Loucy (cell line): ENCODE measurements around the gene UVSSA.

Source experiments
- H2AFZ ChIP-seq: fragments of 200-600 bp; sonication (generic); 2 replicates; pipeline ENCODE4 v1.6.0; 2016; ENCODE audit warnings: antibody characterized with exemption, mild to moderate bottlenecking, low read length, moderate library complexity
- H3F3A ChIP-seq: fragments of 200-600 bp; 2 replicates; pipeline ENCODE4 v1.6.0; 2016; ENCODE audit warnings: antibody characterized with exemption, low read depth, mild to moderate bottlenecking
- H3K27me3 ChIP-seq: fragments of 200-600 bp; sonication (generic); 2 replicates; pipeline ENCODE4 v1.6.1; 2014; ENCODE audit warnings: low read length, mild to moderate bottlenecking; ENCODE audit not compliant: insufficient read depth, poor library complexity, severe bottlenecking
- H3K36me3 ChIP-seq: fragments of 200-600 bp; sonication (generic); 2 replicates; pipeline ENCODE4 v1.6.1; 2016; ENCODE audit warnings: low read length; ENCODE audit not compliant: insufficient read depth
- H3K4me1 ChIP-seq: fragments of 200-600 bp; sonication (generic); 2 replicates; pipeline ENCODE4 v1.5.1; 2014; ENCODE audit warnings: low read length, mild to moderate bottlenecking; ENCODE audit not compliant: insufficient read depth, poor library complexity, severe bottlenecking
- H3K4me2 ChIP-seq: fragments of 200-600 bp; sonication (generic); 2 replicates; pipeline ENCODE4 v1.6.0; 2014; ENCODE audit warnings: antibody characterized with exemption, low read length, low read depth, mild to moderate bottlenecking; ENCODE audit not compliant: poor library complexity, severe bottlenecking
- H3K4me3 ChIP-seq: fragments of 200-600 bp; sonication (generic); 2 replicates; pipeline ENCODE4 v1.5.1; 2014; ENCODE audit warnings: low read length, mild to moderate bottlenecking, mixed read lengths; ENCODE audit not compliant: poor library complexity, severe bottlenecking
- H3K79me2 ChIP-seq: fragments of 200-600 bp; sonication (generic); 2 replicates; pipeline ENCODE4 v1.6.1; 2014; ENCODE audit warnings: low read length; ENCODE audit not compliant: insufficient read depth
- H3K9ac ChIP-seq: fragments of 200-600 bp; sonication (generic); 2 replicates; pipeline ENCODE4 v1.6.0; 2014; ENCODE audit warnings: mild to moderate bottlenecking, low read depth, low read length, moderate library complexity; ENCODE audit not compliant: poor library complexity, severe bottlenecking
- H3K9me2 ChIP-seq: fragments of 200-600 bp; sonication (generic); replicated peaks from 2 replicates; pipeline ENCODE4 v1.6.1; 2016; ENCODE audit warnings: low read depth, low read length, mixed read lengths
- H3K9me3 ChIP-seq: fragments of 200-600 bp; sonication (generic); 2 replicates; pipeline ENCODE4 v1.6.1; 2014; ENCODE audit warnings: mild to moderate bottlenecking, antibody characterized with exemption, low read length, low read depth; ENCODE audit not compliant: insufficient read depth
- H4K20me1 ChIP-seq: fragments of 200-600 bp; sonication (generic); 2 replicates; pipeline ENCODE4 v1.6.0; 2014; ENCODE audit warnings: antibody characterized with exemption, low read length, mild to moderate bottlenecking; ENCODE audit not compliant: insufficient read depth, poor library complexity, severe bottlenecking
- CTCF ChIP-seq: fragments of 200-600 bp; sonication (generic); conservative IDR thresholded peaks from 2 replicates; pipeline ENCODE4 v1.5.1; 2014; ENCODE audit warnings: mild to moderate bottlenecking, antibody characterized with exemption, low read length
- EZH2phosphoT487 ChIP-seq: fragments of 200-600 bp; IDR thresholded peaks from 2 replicates; pipeline ENCODE4 v1.6.1; 2018; ENCODE audit warnings: antibody characterized with exemption, mild to moderate bottlenecking, moderate library complexity, borderline replicate concordance

Gene UVSSA

GRCh38 chr4:1405636-1406393, 58.8 kb downstream of the UVSSA start:
- Histone ChIP-seq H3K4me2 (no peak overlapping the region), H2AFZ (no peak overlapping the region), H3K79me2 (no peaks in the 10 kb centered on the region), H3K4me1 (no peaks in the 10 kb centered on the region), H3K36me3 (no peaks in the 10 kb centered on the region), H3K4me3 (no peak overlapping the region), H4K20me1 (no peaks in the 10 kb centered on the region), H3K27me3 (no peaks in the 10 kb centered on the region), H3K9me3 (peaks cover 4% of the 10 kb centered on the region; the same call in 1 of the 2 replicates), H3K9me2 (no peaks in the 10 kb centered on the region), H3F3A (no peaks in the 10 kb centered on the region), H3K9ac (no peak overlapping the region)
- TF ChIP-seq CTCF, result no peak
- no peak for TF ChIP-seq EZH2phosphoT487

- Histone ChIP-seq H3K79me2 (no peaks in the 10 kb centered on the region), H3K4me2 (no peak within 1 kb of the TSS), H4K20me1 (no peaks in the 10 kb centered on the region), H3K4me1 (no peaks in the 10 kb centered on the region), H3K27me3 (no peaks in the 10 kb centered on the region), H3K4me3 (no peak within 1 kb of the TSS), H3K9ac (no peak within 1 kb of the TSS), H2AFZ (no peak within 1 kb of the TSS), H3F3A (no peaks in the 10 kb centered on the region), H3K36me3 (no peaks in the 10 kb centered on the region), H3K9me2 (no peaks in the 10 kb centered on the region), H3K9me3 (peaks cover 4% of the 10 kb centered on the region; the same call in 1 of the 2 replicates)
- TF ChIP-seq EZH2phosphoT487 (no peak), CTCF (no peak)
These were observed 59.5 kb downstream of the UVSSA start, which contains the start of gene NKX1-1 for GRCh38 chr4:1406394-1406980. Gene NKX1-1, minus strand, starts transcription at chr4:1406442. Its CDS starts 0 bp downstream, at chr4:1406442.

GRCh38 chr4:1406981-1407656, 60.1 kb downstream of the UVSSA start:
- peaks cover 4% of the 10 kb centered on the region; the same call in 1 of the 2 replicates for H3K9me3 ChIP-seq
- no peaks in the 10 kb centered on the region for H3K9me2 ChIP-seq
- no peaks in the 10 kb centered on the region for H4K20me1 ChIP-seq
- TF ChIP-seq CTCF (no peak), EZH2phosphoT487 (no peak)
- no peaks in the 10 kb centered on the region for H3F3A ChIP-seq
- H3K79me2 ChIP-seq, result no peaks in the 10 kb centered on the region
- H3K36me3 ChIP-seq, result no peaks in the 10 kb centered on the region
- no peak overlapping the region for H3K4me2 ChIP-seq
- no peak overlapping the region for H3K4me3 ChIP-seq
- H3K4me1 ChIP-seq, result no peaks in the 10 kb centered on the region
- no peak overlapping the region for H2AFZ ChIP-seq
- no peaks in the 10 kb centered on the region for H3K27me3 ChIP-seq
- no peak overlapping the region for H3K9ac ChIP-seq
